Stimulated activated CD4-positive, alpha-beta T cell treated with anti-CD3 and anti-CD28 coated beads, Interleukin-15, amount 100 ng/mL, for 1 hour (primary cell): ENCODE data around the gene COASY.
"Not testable (repeated sequence)": the region's sequence is repeated elsewhere in the genome, so short reads cannot be mapped to it uniquely, and the experiment has no call there.

Experiments used
- DNase-seq, 2 donors: peaks; one replicate each; pipeline ENCODE4 v3.0.0-alpha.2; 2020; ENCODE audit warnings: low read depth in 1 of 2, low spot score in 1 of 2

The COASY gene

DNA sequence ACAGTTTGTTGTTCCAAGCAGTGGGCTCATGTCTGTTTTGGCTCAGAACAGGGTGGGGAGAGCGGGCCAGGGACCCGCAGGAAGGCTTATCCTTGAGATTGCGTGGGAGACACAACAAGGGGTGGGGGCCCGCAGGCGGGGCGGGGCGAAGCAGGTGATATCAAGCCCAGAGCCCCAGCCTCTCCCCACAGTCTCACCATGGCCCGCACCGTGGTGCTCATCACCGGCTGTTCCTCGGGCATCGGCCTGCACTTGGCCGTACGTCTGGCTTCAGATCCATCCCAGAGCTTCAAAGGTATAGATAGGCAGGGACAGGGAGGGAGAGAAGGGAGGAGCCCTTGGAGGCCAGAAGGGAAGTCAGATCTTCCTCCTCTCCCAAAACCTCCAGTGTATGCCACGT lies 9.2 kb upstream of the COASY start, which contains the start of gene HSD17B1:
TSS of gene HSD17B1 (plus strand) at position 188 of the 400 bp plus-strand sequence. CDS start at position 199, 11 bp downstream.
- DNase-seq, result not testable (repeated sequence)

DNA sequence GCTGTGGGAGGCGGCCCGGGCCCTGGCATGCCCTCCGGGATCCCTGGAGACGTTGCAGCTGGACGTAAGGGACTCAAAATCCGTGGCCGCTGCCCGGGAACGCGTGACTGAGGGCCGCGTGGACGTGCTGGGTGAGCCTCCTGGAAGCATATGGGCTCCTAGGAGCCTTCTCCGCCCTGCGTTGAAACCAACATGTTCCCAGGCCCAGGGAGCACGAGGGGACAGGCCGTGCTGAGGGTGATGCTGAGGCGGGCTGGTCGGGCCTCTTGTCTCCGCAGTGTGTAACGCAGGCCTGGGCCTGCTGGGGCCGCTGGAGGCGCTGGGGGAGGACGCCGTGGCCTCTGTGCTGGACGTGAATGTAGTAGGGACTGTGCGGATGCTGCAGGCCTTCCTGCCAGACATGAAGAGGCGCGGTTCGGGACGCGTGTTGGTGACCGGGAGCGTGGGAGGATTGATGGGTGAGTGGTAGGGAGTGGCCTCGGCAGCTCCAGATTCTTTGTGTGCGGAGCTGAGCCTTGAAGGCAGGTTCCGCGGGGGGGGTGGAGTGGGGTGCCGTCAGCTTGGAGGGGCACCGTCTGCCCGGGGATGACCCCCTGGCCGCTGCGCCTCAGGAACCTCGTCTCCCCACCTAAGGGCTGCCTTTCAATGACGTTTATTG lies 8.7 kb upstream of the COASY start:
- no peak for DNase-seq

DNA sequence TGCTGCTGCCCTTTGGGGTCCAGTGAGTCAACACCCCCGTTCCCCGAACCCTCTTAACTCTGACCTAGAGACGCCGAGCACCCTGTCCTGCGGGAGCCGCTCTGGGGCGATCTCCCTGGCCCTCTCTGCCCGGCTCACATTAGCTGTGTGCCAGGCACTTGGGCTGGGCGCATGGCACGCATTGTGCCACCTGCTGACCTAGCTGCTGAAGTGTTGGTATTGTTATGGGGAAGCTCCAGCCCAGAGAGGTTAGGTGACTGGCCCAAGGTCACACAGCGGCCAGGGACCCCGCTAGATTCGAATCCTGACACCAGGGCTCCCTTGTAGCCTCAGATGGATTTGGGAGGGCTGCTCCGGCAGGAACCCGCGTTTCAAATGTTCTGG lies 8.1 kb upstream of the COASY start:
- no peak for DNase-seq

GRCh38 chr17:42554250-42555121 lies 7.5 kb upstream of the COASY start:
- DNase-seq, result peak; percentile 47 to 53

- no peak for DNase-seq
Measured at GRCh38 chr17:42555122-42555622, 6.8 kb upstream of the COASY start.

GRCh38 chr17:42555961-42556617 lies 5.9 kb upstream of the COASY start:
- not testable (repeated sequence) for DNase-seq

- DNase-seq, result no peak
Measured at GRCh38 chr17:42559075-42559474, 2.9 kb upstream of the COASY start.

- DNase-seq, result no peak
Measured at GRCh38 chr17:42560246-42560645, 1.7 kb upstream of the COASY start.

DNA sequence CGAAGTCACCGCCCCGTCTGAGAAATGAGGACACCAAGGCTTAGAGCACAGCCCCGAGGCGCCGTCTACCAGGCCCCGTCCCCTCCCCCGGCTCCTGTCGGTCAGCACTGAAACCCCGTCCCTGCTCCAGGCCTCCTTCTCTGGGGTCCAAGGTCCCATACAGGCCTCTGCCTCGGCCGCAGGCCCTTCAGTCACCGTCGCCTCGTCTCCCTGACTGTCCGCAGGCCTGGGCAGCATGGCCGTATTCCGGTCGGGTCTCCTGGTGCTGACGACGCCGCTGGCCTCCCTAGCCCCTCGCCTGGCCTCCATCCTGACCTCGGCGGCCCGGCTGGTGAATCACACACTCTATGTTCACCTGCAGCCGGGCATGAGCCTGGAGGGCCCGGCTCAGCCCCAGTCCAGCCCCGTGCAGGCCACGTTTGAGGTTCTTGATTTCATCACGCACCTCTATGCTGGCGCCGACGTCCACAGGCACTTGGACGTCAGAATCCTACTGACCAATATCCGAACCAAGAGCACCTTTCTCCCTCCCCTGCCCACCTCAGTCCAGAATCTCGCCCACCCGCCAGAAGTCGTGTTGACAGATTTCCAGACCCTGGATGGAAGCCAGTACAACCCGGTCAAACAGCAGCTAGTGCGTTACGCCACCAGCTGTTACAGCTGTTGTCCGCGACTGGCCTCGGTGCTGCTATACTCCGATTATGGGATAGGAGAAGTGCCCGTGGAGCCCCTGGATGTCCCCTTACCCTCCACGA lies 617 bp downstream of the COASY start:
- DNase-seq, result no peak

DNA sequence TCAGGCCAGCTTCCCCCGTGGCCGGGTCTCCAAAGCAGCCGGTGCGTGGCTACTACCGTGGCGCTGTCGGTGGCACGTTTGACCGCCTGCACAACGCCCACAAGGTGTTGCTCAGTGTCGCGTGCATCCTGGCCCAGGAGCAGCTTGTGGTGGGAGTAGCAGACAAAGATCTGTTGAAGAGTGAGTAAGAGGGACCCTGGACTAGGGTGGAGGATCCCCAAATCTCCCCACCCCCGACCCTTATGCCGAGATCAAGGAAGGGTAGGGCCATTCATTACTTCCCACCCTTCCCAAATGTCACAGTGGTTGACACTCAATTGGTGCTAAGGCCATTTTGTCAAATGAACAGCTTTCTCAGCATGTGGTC lies 1.2 kb downstream of the COASY start:
- DNase-seq, result no peak

DNA sequence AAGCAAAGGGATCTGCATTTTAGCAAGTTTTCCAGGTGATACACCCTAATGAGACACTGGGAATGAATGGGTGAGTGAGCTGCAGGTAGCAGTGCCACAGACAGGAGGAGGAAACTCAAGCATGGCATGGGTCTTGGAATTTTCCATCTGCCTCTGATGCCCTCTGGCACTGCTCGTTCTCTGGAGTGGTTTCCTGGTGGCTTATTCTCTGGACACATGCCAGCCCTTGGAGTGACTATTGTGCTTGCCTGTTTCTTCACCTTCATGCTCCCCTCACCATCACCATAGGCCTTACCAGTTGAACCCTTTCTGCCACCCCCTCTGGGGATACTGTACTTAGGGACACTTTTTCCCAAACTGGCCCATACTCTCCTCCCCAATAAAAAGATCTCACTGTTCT lies 1.6 kb downstream of the COASY start:
- no peak for DNase-seq

- DNase-seq, result no peak
Measured at GRCh38 chr17:42563950-42564349, 2.0 kb downstream of the COASY start.

DNA sequence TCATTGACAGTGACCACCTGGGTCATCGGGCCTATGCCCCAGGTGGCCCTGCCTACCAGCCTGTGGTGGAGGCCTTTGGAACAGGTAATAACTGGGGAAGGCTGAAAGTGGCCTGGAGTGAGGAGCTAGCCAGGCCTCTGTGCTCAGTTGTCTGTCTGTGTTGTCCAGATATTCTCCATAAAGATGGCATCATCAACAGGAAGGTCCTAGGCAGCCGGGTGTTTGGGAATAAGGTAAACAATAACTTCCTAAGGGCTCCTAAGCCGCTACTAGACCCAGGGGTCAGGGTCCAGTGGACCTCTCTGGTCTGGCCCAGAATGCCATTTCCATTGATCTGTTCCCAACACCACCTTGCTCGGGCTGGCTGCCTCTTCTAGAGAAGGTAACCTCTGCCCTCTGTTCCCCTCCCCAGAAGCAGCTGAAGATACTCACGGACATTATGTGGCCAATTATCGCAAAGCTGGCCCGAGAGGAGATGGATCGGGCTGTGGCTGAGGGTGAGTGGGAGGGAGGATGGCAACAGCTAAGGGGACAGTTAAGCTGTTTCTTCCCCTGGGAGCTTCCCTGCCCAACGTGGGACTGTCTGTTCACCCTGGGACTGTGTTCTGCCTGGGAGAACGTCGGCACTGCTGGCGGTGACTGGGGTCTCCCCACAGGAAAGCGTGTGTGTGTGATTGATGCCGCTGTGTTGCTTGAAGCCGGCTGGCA lies 3.0 kb downstream of the COASY start:
- DNase-seq, result no peak

- DNase-seq, result no peak
Measured at GRCh38 chr17:42565523-42566214, 3.7 kb downstream of the COASY start.

DNA sequence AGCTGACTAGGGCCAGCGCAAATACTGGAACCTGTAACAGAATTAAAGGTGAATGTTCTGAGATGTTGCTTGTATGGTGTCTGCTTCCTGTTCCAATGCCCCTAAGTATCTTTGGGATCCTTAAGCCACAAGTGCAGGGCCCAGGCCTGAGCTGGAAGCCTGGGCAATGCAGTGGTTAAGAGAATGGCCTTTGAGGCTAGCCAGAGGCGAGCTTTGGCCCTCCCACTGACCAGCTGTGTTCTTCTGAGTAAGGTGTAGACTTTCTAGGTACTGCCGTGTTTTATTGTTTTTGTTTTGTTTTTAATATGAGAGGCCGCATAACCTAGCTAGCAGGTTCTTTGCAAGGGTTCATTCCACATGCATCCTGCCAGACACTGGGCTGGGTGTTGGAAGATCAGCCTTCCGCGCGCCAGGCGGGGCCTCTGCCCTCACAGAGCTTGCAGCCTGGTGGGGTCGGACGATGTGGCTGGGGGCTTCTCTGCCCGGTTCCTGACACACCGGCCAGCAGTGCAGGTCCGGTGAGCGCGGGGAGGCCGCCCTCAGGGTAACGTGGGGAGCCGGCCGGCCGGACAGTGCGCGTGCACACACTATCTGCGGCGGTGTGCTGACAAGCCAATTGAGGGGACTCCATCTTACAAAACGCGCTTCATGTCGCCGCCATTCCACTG lies 4.4 kb downstream of the COASY start:
- no peak for DNase-seq

- peak; percentile 82 to 90 for DNase-seq
Measured at GRCh38 chr17:42566883-42567573, 5.1 kb downstream of the COASY start, which contains the start of gene MLX. Gene MLX, plus strand, starts transcription at chr17:42567100. Its CDS starts 25 bp downstream, at chr17:42567125.

DNA sequence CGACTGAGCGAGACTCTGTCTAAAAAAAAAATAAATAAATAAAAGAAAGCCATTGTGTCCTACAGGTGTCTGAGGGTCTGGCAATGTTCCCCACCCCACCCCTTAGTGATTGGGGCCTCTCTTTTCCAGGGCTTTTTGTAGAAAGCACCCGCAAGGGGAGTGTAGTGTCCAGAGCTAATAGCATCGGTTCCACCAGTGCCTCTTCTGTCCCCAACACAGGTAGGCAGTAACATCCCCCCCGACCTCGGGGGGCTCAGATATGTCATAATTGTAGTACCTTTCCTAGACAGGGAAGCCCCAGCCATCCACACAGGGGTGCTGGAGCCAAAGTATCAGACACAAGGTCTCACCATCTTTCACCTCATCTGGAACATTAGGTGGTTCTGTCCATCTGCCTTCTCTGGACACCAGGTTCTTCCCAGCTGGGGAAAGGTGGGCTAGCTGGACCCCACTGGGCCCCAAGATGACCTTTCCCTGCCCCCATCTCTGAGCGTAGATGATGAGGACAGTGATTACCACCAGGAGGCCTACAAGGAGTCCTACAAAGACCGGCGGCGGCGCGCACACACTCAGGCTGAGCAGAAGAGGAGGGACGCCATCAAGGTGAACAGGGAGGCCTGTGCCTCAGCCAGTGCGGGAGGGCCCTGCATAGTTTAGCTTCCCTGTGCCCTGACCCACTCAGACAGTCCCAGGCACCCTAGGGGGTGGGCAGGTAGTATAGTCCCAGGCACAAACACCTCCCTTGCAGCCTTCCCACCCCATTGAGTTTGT lies 6.6 kb downstream of the COASY start:
- DNase-seq, result no peak
